GM18508 (cell line): ENCODE measurements around the gene NR1H4.
"Not testable (repeated sequence)": the region's sequence is repeated elsewhere in the genome, so short reads cannot be mapped to it uniquely, and the experiment has no call there.

Source experiments
- ATAC-seq: cut with Tn5 transposase; IDR thresholded peaks from one replicate; pipeline ENCODE4 v1.9.1; 2021; ENCODE audit warnings: moderate number of reproducible peaks; ENCODE audit not compliant: insufficient read depth, unreplicated experiment

The NR1H4 gene

DNA sequence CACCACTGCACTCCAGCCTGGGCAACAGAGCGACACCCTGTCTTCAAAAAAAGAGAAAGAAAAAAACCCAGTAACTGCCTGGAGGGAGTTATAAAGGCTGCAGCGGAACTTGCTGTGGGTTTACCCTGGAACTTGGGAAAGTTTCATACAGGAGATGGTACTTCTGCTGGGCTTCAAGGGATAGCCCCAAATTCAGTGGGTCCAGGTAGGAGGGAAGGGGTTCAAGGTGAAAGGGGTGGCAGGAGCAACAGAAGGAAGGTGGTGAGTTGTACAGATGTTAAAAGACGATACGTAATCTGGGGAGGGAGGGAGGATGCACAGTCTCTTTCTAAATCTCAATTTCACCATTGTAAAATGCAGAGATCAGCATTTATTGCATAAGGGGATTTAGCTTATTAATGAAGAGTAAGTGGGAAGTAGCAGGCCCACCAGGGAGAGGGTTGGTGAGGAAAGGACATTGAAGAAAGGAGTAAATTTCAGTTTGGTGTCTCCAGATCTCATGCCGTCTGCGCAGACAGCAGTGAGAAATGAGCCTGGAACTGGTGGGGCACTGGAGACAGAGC lies 91.3 kb downstream of the NR1H4 start:
- no peak for ATAC-seq

DNA sequence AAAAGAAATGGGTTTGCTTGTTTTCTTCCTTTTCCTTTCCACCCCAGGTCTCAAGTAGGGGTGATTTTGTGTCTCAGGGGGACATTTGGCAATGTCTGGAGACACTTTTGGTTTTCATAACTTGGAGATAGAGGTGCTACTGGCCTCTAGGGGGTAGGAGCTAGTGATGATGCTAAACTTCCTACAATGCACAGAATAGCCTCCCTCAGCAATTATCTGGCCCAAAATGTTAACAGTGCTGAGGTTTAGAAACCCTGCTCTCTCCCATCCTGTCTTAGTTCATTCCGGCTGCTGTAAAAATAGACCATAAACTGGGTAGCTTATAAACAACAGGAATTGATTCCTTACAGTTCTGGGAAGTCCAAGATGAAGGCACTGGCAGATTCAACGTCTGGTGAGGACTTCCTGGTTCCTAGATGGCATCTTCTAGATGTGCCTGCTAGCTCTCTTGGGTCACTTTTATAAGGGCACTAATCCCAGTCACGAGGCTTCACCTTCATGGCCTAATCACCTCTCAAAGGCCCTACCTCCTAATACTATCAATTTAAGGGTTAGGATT lies 92.4 kb downstream of the NR1H4 start:
- no peak for ATAC-seq

- ATAC-seq, result peak; percentile 95
Measured at GRCh38 chr12:100566887-100567637, 93.4 kb downstream of the NR1H4 start.

DNA sequence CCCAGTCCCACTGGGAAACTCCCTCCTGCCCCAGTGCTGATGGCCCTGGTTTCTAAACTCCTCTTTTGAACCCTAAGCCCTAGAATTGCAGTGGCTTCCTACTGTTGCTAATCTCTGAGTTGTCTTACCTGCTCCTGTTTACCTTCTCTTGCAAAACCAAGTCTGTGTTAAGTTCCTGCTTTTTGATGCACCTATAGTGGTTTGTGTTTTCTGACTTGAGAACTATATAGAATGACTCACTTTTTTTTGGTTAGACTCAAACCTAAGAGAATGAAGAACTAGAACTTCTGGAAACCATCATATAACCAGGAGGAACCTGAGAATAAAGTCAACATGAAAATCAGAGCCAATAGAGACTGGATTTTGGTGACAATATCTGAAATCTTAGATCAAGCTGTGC lies 94.3 kb downstream of the NR1H4 start:
- ATAC-seq, result no peak

- ATAC-seq, result no peak
Measured at GRCh38 chr12:100572184-100572583, 98.5 kb downstream of the NR1H4 start.

- ATAC-seq, result peak; percentile 58
Measured at GRCh38 chr12:100573292-100574186, 99.9 kb downstream of the NR1H4 start, which contains the start of gene GAS2L3. Gene GAS2L3 (plus strand): TSS chr12:100573684. CDS start chr12:100594905, 21,221 bp downstream.

DNA sequence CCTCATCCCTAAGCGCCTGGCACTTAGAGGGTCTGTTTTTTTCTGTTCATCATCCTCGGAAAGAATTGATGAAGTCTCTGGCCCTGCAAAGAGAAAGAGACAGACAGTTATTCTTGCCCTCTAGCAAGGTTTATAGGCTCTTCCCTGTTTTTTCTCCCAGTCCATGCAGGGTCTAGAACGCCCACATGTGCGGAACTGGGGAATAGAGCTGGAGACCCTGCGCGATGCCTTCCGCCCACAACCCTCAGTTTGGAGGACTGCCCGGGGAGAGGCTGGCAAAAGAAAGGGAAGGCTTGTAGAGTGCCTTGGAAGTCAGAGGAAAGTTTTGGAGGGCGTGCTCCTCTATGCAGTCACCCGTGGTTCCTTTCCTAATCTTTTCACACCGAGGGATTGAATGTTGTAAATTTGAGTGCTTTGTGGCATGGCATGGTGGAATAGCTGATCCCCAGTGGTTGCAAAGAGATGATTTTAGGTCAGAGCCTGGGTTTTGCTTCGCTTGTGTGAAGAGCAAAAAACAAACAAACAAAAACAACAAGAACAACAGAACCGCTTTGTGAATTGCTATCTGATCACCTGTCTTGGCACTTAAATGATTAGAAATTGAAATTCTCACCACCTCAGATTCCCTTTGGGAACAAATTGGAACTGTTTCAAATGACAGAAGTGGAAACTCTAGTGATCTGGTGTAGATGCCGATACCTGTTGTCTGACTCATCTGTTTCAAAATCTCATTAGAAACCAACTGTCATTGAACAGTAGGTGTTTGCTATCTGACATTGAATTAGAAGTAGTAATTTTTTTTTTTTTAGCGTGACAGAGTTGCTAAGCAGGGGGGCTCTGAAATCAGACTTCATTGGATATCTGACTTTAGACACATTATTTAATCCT lies 100.8 kb downstream of the NR1H4 start:
- no peak for ATAC-seq

GRCh38 chr12:100576331-100577036 lies 102.8 kb downstream of the NR1H4 start:
- no peak for ATAC-seq

- ATAC-seq, result no peak
Measured at GRCh38 chr12:100578923-100579322, 105.3 kb downstream of the NR1H4 start.

- ATAC-seq, result no peak
Measured at GRCh38 chr12:100579844-100580243, 106.2 kb downstream of the NR1H4 start.

GRCh38 chr12:100584256-100584655 lies 110.6 kb downstream of the NR1H4 start:
- ATAC-seq, result no peak

DNA sequence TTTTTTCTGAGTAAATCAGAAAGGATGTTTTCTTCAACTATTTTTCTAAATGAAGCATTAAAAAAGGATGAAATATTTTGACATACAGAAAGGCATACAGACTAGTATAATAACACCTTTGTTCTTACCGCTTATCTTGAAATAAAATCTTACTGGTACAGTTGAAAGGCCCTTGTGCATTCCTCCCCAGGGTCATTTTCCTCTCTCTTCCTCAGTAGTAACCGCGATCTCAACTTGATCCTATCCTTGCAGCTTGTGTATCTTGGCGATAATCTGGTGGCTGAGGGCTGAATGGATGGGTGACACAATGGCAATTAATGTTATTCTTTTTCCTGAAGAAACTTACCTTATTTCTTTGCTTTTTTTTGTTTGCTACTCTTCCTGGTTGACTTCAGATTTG lies 118.3 kb downstream of the NR1H4 start:
- no peak for ATAC-seq

GRCh38 chr12:100593490-100593889 lies 119.8 kb downstream of the NR1H4 start:
- no peak for ATAC-seq

DNA sequence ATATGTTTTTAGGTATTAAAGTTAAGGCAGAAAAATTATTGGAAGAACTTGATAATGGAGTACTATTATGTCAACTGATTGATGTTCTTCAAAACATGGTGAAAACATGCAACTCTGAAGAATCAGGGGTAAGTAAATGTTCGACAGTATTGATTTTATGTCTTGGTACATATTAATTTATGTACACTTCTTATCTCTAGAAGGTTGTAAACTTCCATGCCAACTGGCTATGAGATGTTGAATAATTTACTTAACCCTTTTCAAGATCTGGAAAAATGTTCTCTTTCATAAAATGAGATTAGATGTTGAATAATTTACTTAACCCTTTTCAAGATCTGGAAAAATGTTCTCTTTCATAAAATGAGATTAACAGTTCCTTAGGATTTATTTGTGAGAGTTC lies 128.0 kb downstream of the NR1H4 start:
- ATAC-seq, result no peak

GRCh38 chr12:100602997-100603396 lies 129.3 kb downstream of the NR1H4 start:
- not testable (repeated sequence) for ATAC-seq

DNA sequence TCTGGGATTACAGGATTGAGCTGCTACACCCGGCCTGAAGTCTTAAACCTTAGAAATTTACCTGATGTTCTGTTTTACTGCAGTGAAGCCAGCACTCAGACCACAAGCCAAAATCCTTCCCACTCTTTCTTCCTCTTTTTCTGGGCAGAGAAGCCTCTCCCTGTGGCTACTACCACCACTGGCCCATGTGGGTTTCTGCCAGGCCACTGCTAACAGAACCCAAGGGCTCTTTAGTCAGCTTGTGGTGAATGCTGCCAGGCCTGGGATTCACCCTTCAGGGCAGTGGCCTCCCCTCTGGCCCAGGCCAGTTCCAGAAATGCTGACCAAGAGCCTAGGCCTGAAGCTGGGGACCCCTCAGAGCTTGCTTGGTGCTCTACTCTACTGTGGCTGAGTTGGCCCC lies 135.1 kb downstream of the NR1H4 start:
- ATAC-seq, result no peak

DNA sequence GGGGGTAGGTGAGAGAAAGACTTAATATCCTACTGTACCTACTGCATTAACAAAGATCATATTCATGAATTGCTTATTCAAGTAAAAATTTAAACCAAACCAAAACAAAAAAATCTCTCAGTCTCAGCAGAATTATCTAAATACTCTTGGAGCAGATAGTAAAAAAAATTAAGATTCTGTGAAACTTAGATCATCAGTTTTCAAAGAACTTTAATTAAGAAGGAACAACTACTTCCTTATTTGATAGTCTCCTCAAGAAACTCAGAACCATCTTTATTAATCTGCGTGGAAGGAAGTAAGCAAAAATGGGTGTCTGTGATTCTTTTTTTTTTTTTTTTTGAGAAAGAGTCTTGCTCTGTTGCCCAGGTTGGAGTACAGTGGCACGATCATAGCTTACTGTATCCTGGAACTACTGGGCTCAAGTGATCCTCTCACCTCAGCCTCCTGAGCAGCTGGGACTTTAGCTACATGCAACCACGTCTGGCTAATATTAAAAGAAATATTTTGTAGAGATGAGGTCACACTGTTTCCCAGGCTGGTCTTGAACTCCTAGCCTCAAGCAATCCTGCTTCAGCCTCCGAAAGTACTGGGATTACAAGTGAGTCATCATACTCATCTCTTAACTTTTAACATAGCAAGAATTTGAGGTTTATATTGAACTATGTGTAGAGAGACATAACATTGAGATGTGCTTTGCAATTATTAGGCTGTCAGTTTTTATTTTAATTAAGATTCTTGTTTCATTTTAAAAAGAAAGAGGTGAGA lies 137.2 kb downstream of the NR1H4 start:
- ATAC-seq, result no peak

DNA sequence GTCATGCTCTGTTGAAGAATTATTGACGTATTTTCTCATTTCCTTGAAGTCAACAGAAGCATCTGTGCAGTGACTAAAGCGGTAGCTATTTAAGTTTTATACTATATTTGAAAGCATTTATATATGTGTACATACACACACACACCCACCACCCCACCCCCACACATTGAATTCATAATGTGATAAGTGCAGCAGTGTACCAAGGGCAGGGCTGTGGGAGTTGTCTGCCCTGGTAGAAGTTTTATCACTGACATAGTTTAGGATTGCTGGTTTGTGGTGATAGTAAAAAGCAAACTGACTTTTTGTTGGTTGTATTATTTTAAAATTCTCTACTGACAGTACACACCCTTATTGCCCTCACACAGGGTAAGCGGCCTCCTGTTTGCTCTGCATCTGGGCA lies 138.9 kb downstream of the NR1H4 start:
- ATAC-seq, result no peak
